Globus pallidus (tissue), 1 donor: ENCODE data around the gene ADGRG3.

Experiments used
- DNase-seq: peaks from one replicate; pipeline ENCODE4 v3.0.0-alpha.2; 2015; ENCODE audit warnings: low spot score

Gene ADGRG3

DNA sequence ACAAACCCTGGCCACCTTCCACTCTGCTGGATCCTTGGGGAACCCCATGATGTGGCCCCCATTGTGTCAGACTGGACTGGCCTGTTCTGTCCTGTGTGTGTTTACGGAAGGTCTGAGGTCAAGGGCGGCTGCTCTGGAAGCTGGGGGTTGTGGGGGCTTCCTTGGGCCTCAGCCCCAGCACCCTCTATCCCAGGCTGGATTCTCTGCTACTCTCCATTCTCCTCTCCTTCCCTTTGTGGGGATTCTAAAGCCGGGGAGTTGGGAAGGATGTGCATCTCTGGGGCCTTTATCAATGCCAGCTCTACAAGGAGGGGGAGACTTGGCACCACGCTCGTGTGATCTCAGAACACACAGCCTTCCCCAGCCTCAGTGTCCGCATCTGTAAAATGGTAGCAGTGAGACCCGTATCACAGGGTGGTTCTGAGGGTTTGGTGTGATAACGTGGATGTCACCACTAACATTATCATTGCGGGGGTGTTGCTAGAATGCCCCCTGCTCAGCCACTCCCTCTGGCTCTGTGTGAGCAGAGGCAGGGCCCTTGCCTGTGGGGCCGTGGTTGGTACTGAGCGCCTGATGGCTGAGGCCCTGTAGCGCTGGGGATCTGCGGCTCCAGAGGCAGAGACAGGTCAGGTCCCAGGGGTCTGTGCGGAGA is 21.6 kb upstream of the ADGRG3 start:
- no peak for DNase-seq

DNA sequence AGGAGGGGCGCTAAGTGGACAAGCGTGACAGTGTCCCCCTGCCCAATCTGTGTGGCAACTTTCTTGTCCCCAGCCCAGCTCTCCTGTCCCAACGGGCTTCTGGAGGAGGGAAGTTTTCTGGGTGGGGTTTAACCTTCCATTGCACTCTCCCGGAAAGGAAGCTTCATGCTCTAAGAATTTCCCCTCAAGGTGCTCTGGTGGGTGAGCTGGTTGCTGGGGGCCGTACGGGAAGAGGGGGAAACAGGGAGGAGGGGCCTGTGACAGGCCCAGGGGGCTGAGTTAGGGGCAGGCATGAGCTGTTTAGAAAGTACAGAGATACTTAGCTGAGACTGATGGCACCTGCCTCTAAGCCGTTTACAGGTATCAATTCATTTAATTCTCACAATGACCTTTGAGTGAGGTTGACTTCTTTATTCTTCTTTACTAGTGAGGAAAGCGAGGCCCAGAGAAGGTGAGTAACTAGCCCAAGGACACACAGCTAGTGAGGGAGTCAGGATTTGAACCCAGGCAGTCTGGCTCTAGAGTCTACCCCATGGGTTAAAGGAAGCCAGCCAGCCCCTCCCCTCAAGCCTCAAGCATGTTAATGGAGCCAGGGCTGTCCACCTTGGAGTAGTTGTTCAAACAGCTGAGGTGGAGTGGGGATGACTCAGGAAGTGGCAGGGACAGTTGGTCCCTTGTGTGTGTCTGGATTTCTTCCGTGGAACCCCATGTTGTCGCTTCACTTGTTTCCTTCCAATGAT is 20.8 kb upstream of the ADGRG3 start:
- no peak for DNase-seq

DNA sequence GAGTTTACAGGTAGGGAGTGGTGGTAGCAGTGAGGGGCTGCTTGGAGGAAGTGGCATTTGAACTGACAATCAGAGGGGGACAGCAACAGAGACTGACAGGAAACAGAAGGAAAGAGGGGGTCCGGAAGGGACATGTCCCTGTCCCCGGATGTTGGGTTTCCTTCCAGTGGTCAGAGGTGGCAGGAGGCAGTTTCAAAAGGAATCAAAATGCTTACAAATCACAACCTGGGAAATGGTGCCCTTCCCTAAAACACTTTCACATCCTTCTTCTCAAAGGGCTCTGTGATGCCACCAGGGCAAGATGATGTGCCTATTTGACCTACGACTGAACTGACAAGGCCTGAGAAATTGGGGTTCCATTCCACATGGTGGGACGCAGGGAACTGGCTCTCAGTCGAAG is 20.0 kb upstream of the ADGRG3 start:
- no peak for DNase-seq

DNA sequence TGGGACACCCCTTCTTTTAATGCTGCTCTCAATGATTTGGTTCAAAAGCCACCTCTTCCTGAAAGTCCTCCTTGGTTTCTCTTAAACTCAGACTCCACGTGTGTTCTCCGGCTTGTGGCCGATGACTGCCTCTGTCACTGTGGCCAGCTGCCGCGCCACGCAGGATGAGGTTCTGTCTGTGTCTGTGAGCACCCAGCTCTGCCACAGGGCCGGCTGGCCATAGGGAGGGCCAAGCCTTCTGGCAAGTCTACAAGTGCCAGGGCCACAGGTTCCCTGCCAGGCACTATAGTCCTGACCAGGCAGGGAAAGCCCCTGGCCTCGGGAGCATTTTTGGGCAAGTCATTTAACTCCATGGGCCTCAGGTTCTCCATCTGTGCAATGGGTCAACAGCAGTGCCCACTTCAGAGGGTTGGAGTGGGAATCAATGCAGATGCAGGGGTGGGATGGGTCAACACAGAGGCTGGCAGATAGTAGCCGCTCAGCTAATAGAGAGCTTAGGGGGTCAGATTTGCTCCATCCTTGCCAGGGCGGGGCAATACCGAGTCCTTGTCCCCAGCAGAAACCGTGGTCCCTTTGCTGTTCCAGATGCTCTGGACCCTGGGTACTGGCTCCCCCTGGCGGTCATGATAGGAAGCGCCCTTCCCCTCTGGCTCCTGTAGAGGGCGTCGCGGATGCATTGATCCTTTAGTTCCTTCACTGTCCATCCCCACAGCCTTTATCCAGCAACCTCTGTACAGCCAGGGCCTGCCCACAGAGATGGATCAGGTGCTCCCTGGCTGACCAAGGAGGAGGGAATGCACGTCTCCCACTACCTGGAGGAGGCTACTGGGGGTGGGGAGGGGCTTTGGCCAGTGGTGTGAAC is 19.3 kb upstream of the ADGRG3 start:
- DNase-seq = peak; percentile 77

DNA sequence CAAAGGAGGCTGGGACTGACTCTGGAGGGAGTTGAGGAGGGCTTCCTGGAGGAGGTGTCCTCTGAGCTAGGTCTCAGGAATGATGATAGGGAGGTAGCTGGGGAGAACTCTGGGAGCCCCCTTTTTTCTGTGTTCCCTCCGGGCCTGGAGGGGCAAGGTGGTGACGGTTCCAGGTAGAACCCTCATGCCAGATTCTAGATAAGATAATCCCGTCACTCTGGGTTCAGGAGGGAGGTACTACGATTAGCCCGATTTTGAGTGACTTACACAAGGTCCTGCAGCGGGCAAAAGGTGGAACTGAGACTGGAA is 18.7 kb upstream of the ADGRG3 start:
- DNase-seq = no peak

DNA sequence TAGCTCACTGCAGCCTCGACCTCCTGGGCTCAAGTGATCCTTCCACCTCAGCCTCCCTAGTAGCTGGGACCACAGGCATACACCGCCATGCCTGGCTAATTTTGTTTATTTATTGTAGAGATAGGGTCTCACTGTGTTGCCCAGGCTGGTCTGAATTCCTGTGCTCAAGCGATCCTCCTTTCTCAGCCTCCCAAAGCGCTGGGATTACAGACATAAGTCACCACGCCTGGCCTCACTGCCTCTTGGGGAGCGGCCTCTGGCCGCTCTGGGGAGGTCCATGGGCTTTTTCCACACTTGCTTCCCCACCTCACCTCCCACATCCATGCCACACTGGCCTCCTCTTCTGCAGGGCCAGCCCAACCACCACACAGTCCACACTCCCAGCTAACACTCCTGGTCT is 18.3 kb upstream of the ADGRG3 start:
- no peak for DNase-seq

DNA sequence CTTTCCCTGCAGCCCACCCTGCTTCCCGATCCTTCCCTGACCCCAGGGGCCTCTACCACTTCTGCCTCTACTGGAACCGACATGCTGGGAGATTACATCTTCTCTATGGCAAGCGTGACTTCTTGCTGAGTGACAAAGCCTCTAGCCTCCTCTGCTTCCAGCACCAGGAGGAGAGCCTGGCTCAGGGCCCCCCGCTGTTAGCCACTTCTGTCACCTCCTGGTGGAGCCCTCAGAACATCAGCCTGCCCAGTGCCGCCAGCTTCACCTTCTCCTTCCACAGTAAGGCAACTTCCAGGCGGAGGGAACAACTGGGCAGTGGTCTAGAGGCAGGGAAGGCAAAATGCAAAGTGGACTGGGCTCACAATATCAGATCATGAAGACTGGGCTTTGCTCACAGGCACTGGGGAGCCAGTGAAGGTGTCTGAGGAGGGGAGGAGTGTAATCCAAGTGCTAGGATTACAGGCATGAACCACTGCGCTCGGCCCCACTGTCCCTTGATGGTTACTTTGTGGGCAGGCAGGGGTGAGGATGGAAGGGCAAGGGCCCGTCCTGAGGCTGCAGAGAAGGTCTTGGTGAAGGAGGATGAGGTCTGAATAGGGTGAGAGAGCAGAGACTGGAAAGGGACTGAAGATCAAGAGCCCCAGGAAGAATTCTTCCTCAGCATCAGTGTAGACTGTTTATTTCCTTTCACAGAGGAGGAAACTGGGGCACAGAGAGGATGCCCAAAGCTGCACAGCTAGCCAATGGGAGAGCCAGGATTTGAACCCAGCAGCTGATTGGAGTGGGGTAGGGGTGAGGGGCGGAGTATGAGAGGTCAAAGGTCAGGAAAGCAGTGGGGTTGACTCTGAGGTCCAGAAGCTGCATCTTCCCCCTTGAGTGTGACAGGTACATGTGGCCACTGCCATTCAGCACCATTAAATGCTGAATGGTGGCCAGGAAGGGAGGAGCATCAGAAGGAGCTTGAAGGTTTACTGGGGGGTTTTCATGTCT is 16.5 kb upstream of the ADGRG3 start:
- DNase-seq = no peak

DNA sequence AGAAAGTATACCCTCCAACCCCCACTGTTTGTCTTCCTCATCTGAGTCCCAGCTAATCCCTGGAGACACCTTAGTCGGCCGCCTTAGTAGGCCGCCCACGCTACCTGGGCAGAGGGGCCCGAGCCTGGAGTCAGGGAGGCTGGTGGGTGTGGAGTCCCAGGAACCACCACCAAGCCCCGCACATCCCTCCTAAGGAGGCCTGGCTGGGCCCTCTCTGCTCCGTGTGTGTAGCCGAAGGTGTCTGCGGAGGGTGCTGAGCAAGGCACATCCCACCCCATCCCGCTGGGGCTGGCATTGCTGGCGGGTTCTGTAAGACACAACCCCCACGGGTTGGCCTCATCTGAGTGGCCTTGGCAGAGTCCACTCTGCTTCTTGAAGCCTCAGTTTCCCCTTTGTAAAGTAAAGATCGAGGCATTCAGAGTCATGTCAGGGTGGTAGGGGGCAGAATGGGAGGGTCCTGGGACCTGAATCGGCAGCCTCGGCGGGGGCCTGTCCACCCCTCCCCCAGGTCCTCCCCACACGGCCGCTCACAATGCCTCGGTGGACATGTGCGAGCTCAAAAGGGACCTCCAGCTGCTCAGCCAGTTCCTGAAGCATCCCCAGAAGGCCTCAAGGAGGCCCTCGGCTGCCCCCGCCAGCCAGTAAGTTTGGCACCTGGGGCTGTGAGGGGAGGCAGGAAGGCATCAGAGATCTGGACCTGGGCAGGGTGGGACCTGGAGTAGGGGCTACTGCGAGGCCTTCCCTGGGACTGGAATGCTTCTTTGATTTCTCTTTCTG is 15.2 kb upstream of the ADGRG3 start:
- no peak for DNase-seq

DNA sequence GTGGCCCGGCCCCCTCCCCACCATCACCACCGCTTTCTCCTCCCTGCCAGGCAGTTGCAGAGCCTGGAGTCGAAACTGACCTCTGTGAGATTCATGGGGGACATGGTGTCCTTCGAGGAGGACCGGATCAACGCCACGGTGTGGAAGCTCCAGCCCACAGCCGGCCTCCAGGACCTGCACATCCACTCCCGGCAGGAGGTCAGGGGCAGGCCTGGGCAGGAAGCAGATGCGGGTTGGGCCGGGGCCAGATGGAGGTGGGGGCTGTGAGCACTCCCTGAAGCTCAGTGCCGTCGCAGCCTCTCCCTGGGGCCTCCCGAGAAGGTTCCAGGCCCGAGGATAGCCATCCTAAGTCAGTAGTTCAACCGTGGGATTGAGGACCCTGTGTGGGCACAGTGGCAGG is 14.2 kb upstream of the ADGRG3 start:
- DNase-seq = no peak

DNA sequence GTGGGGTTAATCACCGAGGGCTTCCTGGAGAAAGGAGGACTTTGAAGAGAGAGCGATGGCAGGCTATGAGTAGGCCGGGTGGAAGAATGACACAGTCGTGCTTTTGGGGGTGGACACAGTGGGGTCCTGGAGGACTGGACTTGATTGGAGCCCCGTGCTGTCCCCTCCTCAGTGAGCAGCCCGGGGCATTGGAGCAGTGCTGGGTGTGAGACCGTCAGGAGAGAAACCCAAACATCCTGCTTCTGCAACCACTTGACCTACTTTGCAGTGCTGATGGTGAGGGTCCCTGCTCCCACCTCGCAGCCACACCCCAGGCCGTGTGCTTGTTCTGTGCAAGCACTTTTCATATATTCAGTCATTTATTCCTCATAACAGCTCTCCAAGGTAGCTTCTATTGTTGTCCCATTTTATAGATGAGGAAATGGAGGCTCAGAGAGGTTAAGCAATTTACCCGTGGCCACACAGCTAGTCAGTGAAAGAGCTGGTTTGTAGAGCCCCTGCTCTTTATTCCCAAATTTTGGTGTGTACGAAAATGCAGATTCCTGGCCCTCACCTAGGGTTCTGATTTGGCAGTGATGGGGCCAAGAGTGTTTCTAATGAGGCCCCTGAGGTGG is 11.7 kb upstream of the ADGRG3 start:
- no peak for DNase-seq

DNA sequence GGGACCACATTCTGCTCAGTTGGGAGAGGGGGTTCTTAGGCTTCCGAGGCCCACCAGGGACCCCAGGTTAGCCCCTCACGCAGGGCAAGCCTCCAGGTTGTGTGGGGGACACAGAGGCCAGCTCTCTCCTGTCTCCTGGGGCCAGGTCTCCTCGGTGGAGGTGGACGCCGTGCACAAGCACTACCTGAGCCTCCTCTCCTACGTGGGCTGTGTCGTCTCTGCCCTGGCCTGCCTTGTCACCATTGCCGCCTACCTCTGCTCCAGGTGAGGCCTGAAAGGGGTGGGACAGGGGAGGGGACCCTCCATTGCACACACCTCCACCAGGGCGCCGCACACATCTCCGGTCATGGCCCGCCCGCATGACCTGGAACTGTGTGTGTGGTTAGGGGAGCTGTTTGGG is 10.9 kb upstream of the ADGRG3 start:
- DNase-seq = no peak

DNA sequence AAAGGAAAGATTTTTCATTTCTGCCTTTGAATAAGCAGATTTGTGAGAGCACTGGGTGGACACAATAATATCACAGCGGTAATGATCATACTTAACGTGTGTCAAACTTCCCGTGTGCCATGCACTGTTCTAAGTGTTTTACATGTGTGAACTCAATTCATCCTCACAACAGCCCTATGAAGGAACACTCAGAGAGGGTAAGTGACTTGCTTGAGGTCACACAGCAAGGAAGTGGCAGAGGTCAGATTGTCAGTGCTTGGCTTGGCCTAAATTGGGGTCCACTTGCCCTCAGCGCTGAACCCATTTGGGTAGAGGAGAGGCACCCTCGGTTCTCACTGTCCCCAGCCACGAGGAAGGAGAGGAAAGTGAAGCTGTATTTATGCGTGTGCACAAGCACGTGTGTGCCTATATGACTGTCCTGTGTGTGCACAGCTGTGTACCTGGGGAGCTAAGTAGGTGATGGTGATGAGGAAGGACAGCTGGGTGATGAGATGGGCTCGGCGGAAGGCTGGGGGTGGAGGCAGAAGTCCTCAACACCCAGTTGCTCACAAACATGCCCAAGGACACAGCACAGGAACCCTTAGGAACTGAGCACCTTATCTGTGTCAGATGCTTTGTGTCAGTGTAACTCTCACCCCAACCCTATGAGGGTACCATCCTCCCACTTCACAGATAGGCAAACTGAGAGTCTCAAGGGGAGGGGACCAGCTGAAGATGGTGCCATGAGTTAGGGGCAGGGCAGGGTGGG is 9.8 kb upstream of the ADGRG3 start:
- DNase-seq = no peak

DNA sequence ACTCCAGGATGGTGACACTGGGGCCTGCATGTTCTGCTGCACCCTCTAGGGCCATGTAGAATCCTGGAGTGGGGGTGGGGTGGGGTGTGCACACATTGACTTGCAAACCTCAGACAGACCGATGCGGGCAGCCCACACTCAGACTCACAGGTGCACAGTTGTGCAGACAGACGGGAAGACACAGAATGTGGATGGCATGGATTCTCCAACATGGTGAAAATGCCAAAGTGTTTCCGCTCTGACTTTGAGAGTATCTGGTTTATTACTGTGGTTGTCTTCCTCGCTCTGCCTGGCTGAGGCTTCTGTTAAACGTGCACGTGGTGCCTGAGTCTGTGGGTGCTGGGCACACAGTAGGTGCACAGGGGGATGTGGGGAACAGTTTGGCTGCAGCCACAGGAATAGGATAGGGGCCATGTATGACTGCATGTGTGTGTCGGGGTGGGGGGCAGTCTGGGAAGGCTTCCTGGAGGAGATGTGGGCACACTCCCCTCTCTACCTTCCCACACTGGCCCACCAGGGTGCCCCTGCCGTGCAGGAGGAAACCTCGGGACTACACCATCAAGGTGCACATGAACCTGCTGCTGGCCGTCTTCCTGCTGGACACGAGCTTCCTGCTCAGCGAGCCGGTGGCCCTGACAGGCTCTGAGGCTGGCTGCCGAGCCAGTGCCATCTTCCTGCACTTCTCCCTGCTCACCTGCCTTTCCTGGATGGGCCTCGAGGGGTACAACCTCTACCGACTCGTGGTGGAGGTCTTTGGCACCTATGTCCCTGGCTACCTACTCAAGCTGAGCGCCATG is 9.0 kb upstream of the ADGRG3 start:
- no peak for DNase-seq

DNA sequence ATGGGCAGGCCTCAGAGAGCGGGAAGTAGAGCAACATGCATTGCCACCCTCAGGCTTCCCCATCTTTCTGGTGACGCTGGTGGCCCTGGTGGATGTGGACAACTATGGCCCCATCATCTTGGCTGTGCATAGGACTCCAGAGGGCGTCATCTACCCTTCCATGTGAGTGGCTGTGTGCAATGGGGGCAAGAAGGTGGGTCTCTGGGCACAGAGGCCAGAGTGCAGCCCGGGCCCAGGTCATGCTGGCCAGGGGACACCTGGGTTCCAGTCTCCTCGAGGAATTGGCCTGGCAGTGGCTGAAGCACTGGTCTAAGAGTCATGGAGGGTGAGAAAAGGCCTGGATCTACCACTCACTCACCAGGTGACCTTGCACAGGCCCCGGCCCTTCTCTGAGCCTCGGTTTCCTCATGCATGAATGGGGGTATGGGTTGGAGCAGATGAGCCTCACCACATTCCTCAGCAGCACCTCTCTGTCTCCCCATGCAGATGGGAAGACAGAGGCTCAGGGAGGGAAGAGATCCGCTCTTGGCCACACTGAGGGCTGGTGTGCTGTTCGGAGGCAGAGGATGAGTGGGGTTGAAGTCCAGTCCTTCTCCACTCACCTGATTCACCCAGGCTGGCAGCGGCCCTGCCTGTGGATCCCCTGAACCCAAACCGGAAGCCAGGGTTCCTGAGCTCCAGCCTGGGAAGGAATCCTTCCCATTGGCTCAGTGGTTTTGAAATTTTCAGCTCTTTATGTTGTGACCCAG is 7.2 kb upstream of the ADGRG3 start:
- no peak for DNase-seq

DNA sequence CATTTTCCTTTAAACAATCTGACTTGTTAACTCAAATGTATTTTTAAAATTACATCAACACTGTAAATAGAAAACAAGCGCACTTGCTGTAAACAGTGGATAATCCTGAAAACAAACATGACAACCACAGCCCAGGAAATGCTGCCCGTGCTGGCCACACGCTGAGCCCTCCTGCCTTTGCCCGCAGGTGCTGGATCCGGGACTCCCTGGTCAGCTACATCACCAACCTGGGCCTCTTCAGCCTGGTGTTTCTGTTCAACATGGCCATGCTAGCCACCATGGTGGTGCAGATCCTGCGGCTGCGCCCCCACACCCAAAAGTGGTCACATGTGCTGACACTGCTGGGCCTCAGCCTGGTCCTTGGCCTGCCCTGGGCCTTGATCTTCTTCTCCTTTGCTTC is 6.6 kb upstream of the ADGRG3 start:
- no peak for DNase-seq

DNA sequence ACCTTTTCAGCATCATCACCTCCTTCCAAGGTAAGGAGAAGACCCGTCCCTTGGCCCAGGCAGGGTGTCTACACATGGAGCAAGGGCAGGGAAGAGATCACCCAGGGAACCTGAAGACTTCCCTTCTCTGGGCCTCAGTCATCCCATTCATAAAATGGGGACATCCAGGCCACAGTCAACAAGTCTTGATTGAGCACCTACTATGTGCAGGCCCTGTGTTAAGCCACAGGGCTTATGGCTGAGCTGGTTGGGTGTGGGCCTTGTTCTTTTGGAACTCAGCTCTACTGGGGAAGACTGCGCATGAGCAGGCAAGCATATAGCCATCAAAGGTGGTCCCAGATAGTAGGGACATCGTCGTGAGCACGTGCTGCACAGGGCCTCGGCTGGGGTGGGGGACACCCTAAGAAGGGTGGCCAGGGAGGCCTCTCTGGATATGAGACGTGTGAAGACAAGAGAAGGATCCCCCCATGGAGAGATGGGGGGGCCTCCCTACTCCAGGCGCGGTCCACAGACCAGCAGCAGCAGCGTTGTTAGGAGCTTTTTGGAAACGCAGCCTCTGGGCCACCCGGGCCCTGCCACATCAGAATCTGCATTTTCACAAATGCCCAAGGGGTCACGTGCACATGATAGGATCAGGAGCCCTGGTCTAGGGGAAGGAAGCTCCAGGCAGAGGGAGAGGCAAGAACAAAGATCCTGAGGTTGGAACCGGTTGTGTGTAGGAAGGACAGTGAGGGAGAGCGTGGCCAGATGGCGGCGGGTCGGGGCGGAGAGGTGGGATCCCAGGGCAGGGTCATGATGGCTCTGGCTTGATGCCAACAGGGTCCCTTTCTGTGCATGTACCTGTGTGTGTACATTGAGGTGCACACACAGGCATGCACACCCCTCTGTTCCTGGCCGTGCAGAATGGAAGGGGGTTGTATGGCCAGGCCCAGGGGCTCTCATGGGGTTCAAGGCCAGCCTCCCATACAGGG is 5.9 kb upstream of the ADGRG3 start:
- no peak for DNase-seq

DNA sequence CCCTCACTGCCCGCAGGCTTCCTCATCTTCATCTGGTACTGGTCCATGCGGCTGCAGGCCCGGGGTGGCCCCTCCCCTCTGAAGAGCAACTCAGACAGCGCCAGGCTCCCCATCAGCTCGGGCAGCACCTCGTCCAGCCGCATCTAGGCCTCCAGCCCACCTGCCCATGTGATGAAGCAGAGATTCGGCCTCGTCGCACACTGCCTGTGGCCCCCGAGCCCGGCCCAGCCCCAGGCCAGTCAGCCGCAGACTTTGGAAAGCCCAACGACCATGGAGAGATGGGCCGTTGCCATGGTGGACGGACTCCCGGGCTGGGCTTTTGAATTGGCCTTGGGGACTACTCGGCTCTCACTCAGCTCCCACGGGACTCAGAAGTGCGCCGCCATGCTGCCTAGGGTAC is 4.7 kb upstream of the ADGRG3 start:
- DNase-seq = no peak
